HL-60 (cell line): ENCODE results near the gene NUDT2.

Experiments
- DNase-seq, 2 experiments: peaks; one replicate each; pipeline ENCODE4 v3.0.0-alpha.2; 2010 to 2020; ENCODE audit warnings: low read depth in 1 of 2, low spot score in 1 of 2
- H3K27ac ChIP-seq: fragments of 250-450 bp; sonication (Bioruptor Pico); replicated peaks from 2 replicates; pipeline ENCODE4 v1.5.1; 2020; ENCODE audit warnings: mild to moderate bottlenecking, moderate library complexity
- H3K27me3 ChIP-seq: fragments of 250-450 bp; sonication (Bioruptor Pico); 2 replicates; pipeline ENCODE4 v1.5.1; 2021; ENCODE audit warnings: mild to moderate bottlenecking, moderate library complexity; ENCODE audit not compliant: insufficient read depth, poor library complexity, severe bottlenecking
- H3K4me3 ChIP-seq: replicated peaks from 2 replicates; pipeline ENCODE4 v1.5.1; 2011; ENCODE audit warnings: mild to moderate bottlenecking, control low read depth, low read length; ENCODE audit not compliant: insufficient read depth
- GABPA ChIP-seq: IDR thresholded peaks from 2 replicates; pipeline ENCODE4 v1.6.1; 2012; ENCODE audit warnings: low read depth
- POLR2AphosphoS5 ChIP-seq: IDR thresholded peaks from 2 replicates; pipeline ENCODE4 v1.6.1; 2012; ENCODE audit warnings: low read depth
- REST ChIP-seq: IDR thresholded peaks from 2 replicates; pipeline ENCODE4 v1.6.1; 2012; ENCODE audit warnings: low read depth; ENCODE audit not compliant: insufficient replicate concordance
- SPI1 ChIP-seq: IDR thresholded peaks from 2 replicates; pipeline ENCODE4 v1.6.1; 2012; ENCODE audit warnings: low read depth, mild to moderate bottlenecking, borderline replicate concordance
- TF ChIP-seq, protein P1 (sequence below): IDR thresholded peaks from one replicate; pipeline ENCODE4 v1.5.1; 2011; ENCODE audit warnings: low read length, control low read depth, inconsistent platforms; ENCODE audit not compliant: insufficient read depth

NUDT2 gene

GRCh38 chr9:34378376-34379060 lies 49.1 kb downstream of the NUDT2 start:
- no peak for DNase-seq
- Histone ChIP-seq H3K4me3 (no peak overlapping the region), H3K27me3 (peaks cover 11% of the 10 kb centered on the region), H3K27ac (no peak overlapping the region)
- TF ChIP-seq, protein P1, sequence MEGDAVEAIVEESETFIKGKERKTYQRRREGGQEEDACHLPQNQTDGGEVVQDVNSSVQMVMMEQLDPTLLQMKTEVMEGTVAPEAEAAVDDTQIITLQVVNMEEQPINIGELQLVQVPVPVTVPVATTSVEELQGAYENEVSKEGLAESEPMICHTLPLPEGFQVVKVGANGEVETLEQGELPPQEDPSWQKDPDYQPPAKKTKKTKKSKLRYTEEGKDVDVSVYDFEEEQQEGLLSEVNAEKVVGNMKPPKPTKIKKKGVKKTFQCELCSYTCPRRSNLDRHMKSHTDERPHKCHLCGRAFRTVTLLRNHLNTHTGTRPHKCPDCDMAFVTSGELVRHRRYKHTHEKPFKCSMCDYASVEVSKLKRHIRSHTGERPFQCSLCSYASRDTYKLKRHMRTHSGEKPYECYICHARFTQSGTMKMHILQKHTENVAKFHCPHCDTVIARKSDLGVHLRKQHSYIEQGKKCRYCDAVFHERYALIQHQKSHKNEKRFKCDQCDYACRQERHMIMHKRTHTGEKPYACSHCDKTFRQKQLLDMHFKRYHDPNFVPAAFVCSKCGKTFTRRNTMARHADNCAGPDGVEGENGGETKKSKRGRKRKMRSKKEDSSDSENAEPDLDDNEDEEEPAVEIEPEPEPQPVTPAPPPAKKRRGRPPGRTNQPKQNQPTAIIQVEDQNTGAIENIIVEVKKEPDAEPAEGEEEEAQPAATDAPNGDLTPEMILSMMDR, result no peak
- TF ChIP-seq REST (no peak), GABPA (no peak), SPI1 (no peak)

GRCh38 chr9:34379334-34380033 lies 50.1 kb downstream of the NUDT2 start:
- no peak for TF ChIP-seq POLR2AphosphoS5
- TF ChIP-seq, protein P1, result peak; percentile 100
- peaks cover 11% of the 10 kb centered on the region for H3K27me3 ChIP-seq
- H3K4me3 ChIP-seq, result peak overlapping the region; percentile 19; the same call in 1 of the 2 replicates
- peak; percentile 88 to 89 for DNase-seq
- H3K27ac ChIP-seq, result no peak overlapping the region

DNA sequence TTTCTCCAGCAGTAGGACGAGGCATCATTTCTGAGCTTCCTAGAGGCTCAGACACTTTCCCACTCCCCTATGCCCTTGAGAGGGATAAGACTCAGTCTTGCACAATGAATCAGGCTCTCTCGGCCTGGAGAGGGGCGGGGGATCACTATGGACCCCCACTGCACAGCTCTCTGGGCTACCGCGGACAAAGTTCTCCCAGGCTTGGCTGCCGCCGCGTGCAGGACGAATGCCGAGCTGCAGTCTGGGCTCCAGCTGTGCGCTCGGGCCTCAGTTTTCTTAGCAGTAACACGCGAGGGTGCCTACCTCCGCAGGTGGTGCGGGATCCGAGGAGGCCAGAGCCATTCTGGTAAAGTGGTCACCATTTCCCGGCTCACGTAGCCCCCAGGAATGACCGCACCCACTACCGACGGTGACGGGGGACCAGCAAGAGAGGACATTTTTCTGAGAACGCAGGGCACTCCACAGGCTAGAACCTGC lies 50.7 kb downstream of the NUDT2 start:
- DNase-seq, result no peak
- Histone ChIP-seq H3K27ac (no peak overlapping the region), H3K4me3 (no peak overlapping the region; the same call in 1 of the 2 replicates), H3K27me3 (peaks cover 11% of the 10 kb centered on the region)
- TF ChIP-seq SPI1 (no peak), POLR2AphosphoS5 (no peak), REST (no peak), GABPA (no peak)
- TF ChIP-seq, protein P1, result no peak
